Stimulated activated CD8-positive, alpha-beta memory T cell treated with anti-CD3 and anti-CD28 coated beads, Interleukin-4, amount 100 ng/mL, for 1 hour (primary cell): Measurements from ENCODE around the gene SMAP2.

ENCODE experiments used
- DNase-seq, 2 donors: peaks; one replicate each; pipeline ENCODE4 v3.0.0-alpha.2; 2020; ENCODE audit warnings: low read depth in 2 of 2, low spot score in 1 of 2

Gene SMAP2

DNA sequence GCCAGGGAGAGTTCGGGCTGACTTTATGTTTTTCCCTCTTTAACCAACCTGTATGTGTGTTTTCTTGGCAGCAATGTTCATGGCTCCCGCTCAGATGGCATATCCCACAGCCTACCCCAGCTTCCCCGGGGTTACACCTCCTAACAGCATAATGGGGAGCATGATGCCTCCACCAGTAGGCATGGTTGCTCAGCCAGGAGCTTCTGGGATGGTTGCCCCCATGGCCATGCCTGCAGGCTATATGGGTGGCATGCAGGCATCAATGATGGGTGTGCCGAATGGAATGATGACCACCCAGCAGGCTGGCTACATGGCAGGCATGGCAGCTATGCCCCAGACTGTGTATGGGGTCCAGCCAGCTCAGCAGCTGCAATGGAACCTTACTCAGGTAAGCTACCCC lies 43.2 kb downstream of the SMAP2 start:
- no peak for DNase-seq

DNA sequence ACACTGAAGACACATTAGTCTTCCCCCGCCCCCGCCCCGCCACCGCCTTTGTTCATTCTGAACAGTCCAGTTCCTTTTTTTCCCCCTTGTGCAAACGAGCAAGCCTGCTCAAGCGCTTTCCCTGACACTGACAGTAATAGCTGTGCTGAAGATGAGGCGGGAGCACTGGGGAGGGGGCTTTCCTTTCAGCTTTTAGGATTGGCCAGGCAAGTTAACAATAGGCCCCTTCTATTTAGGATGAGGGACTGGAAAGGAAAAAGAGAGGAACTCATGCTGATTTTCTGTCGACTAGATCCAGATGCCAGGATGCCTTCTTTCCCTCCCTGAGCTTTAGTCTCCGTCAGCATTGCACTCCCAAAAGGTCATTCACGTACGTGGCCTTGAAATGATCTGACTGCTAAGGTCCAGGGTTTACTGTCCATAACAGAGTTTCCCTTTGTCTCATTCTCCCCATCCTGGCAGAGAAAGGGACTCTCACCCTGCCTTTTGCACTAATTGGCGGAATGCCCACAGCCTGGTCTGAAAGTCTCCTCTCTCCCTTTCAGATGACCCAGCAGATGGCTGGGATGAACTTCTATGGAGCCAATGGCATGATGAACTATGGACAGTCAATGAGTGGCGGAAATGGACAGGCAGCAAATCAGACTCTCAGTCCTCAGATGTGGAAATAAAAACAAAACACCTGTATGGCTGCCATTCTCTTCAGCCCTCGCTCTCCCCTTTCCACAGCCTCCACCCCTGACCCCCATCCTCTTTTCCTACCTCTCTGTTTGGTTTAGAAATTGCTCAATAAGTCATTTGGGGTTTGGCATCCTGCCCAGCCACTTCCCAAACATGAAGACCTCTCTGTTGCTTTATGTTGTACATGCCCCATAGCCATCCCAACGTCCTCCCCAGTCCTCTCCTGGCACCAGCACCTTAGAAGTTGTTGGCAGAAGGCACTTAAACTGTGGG lies 48.2 kb downstream of the SMAP2 start:
- no peak for DNase-seq

DNA sequence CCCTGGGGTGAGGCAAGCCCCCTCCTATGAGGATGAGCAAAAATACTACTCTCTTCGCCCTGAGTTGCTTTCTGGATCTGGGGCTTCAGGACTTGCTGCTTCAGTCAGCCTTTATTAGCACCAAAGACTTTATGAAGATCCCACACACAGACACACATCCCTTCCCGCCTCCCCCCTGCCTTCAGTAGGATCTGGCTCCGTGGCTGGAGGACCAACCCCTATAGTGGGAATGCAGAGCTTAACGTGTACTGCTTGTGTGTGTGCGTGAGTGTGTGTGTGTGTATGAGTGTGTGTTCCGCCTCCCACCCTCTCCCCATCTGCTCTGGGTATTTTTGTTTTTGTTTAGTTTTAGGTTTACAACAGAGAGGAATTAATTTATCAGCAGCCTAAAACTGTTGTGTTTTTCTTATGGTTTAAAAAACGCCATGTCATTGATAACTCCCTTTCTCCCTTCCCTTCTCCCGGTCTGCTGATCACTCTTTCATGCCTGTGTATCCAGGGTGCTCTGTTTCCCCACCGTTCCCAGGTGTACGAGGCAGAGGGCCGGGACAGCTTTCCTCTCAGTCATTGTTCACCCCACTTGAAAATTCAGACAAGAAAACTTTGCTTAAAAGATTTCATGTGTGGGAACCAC lies 49.2 kb downstream of the SMAP2 start:
- no peak for DNase-seq

DNA sequence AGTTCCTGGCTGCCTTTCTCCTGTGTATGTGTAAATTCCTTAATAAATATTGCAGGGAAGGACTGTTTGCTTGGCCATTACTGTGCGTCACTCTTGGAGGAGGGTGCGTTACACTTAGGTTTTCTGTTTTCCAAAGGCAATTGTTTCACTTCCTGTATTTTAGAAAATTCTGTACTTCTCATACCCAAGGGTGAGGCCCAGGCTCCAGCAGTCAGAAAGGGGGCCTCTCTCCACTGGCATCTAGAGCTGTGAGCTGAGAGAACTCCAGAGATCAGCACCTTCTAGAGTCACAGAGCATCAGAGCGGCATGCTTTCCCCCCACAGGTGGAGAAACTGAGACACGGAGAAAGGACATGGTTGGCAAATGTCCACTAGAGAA lies 49.7 kb downstream of the SMAP2 start:
- DNase-seq, result no peak

DNA sequence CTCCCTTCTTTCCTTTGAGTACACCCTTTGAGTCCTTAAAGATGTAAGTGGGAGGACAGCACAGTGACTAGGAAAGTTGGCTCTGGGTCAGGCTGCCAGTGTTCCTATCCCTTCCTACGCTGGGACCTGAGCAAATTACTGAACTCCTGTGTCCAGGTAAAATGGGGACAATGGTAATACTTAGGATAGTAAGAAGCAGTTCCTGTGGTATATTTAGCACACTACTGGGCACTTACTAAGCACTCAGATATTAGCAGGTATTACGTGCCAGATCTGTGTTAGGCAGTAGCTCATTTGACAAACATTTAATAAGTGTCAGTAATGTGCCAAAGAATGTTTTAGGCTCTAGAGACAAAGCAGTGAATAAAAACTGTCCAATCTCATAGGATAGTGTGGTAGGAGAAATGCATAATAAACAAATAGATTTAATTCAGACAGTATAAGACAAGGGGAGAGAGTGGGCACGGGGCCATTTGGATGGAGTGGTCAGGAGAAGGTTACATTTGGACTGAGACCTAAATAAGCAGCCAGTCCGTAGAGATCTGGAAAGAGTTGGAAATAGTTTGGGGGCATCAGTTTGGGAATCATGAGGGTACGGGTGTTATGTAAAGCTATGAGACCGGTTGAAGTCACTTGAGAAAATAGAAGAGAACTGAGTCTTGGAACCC lies 50.6 kb downstream of the SMAP2 start:
- no peak for DNase-seq

DNA sequence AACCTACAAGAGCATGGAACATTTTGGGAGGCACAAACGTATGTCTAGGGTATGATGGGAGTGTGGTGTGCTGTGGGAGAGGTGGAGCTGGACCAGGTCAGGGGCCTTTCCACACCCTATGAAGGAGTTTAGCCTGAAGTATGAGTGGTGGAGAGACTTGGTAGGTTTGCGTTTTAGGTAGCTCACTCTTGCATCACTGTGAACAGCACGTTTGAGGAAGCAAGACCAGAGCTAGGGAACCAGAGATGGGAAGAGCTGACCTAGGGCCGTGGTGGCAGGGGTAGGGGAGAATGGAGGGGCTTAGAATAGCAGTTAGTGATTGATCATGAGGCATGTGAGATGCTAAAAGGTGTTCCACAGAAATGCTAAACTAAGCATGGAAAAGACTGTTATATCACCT lies 51.7 kb downstream of the SMAP2 start:
- DNase-seq, result no peak

DNA sequence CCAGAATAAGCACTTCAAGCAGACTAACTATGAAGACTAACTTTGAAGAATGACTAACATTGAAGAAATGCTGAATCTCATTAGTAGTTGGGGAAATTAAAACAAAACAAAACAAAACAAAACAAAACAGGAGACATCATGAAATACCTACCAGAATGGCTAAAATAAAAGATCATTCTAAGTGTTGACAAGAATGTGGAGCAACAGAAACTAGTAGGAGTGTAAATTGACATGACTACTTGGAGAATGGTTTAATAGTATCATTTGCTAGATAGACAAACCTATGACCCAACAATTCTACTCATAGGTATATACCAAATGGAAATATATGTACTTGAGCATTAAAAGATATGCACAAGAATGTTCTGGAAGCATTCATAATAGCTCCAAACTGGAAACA lies 57.9 kb downstream of the SMAP2 start:
- no peak for DNase-seq

DNA sequence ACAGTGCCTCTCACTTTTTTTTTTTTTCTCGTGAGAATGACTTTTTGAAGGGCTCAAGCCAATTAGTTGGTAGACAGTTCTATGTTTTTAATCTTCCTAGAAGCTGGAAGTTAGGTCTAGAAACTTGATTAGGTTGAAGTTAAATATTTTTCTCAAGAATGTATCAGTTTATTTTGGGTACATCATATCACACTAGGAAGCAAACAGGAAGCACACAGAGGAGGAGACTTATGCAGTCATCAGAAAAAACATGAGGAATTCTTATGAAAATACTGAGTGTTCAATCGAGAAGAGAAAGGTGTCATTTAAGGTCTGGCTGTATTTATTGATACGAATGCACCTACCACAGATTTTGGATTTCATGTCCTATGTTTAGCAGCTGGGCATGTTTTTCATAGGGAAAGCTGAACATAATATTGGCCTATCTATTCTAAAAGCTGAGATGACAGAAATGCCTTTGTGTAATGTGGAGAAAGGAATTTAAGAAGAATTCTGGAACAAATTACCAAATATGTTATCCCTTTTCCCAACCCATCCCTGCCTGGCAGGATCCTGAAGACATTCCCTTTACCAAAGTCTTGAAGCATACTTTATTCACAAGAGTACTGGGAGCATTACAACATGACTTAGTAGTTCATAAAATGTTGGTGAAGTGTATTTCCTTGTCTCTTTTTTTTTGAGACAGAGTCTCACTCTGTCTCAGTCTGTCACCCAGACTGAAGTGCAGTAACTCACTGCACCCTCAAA lies 59.3 kb downstream of the SMAP2 start:
- DNase-seq, result no peak

DNA sequence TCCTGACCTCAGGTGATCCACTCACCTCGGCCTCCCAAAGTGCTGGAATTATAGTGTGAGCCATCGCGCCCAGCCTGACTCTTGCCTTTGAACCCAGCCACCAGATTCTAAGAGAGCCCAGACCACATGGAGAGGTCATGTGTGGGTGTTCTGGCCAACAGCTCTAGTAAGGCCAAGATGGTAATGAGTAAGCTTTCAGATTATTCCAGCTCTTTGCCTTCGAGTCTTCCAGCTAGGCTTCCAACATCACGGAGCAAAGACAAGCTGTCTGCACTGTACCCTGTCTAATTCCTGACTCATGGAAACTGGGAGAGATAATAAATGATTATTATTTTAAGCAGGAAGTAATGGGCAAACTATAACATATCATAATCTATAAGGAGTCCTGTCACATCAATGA lies 61.9 kb downstream of the SMAP2 start:
- DNase-seq, result no peak

DNA sequence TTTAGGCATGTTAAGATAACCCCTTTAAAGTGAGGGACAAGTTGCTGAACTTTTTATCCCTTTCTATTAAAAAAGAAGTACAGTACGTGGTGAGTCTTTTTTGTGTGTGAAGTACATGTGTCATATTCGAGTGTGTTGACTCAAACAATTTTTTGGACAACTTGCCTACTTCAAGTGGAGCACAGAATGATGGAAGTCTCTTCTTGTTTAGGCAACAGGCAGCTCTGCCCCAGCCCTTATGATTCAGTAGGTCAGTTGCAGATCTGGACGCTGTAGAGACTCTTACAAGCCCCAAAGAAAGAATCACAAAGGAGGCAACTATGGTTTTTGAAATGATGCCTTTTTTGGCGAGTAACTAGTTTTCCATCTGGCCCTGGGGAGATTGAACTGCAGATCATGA lies 62.3 kb downstream of the SMAP2 start:
- no peak for DNase-seq

DNA sequence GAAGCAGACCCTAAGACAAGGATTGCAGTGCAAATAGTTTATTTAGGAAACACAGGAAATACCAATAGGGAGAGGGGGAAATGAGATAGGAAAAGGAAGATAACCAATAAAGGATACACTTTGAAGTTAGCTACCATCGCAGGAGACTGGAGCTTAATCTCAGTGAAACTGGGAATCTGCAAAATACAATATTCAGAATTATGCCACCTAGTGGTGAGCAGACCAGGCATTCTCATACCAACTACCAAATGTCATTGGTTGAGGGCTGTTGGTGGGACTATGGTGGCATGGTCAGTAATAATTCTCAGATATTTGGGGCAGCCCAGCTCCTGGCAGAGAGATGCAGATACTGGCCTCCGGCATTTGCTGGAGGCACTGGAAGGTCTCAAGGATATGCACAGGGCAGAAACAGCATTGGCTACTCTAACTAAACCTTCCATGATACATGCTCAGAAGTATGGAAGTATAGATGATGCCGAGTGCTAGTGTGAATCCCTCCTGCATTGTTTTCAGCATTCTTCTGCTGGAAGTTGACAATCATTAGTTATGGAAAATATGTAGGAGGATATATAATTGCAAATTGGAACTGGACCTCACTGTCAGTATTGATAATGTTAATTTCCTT lies 65.0 kb downstream of the SMAP2 start:
- no peak for DNase-seq

DNA sequence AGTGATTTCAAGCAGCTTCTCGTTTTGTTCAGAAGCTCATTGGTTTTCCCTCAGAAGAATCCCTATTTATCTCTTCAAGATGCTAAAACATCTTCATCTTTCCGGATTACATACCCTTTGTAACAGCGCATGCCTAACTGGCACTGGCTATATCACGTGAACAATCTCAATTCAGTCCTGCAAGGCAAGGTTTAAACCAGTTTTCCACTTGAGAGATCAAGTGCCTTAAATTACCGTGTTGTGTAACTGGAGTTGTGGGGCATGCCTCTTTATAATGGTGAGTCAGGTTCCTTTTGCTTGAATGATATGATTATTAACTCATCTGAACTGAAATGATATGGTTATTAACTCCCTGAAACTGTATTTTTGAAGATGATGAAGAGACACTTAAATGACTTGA lies 65.7 kb downstream of the SMAP2 start:
- DNase-seq, result no peak

DNA sequence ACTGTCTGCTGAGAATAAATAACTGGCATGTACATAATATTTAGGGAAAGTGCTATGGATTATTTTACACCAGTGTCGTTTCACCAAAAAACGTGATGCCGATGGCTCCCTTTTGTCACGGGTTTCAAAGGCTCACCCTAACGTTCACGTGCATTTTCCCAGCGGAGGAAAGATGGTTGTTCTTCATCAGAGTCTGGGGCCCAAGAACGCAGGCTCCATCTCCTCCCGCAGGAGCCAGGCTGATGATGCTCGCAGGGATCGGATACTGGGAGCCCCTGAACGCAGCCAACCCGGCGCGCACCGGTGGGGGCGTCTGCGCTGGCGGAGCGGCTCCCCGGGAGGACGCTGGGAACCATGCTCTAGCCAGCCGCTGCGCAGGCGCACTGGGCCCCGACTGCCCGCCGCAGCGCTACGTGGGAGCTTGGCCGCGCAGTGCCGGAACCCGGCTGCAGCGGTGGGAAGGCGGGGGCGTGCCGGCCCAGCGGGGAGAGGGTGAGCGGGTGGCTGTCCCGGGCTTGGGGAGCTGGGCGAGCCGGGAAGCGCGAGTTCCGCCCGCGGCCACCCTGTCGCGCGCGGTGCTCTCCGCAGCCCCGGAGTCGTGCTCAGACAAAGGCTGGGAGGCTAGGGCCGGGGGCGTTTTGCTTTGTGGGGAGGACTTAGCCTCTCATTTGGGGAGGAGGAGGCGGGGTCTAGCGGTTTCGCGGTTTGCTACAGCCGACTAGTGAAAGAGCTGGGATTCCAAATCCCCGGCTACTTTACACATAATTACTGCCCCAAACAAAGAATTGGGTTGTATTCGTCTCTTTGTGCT lies 76.4 kb downstream of the SMAP2 start, which contains the start of gene ZFP69B:
Gene ZFP69B, plus strand, starts transcription at position 793 of the 811 bp plus-strand sequence. CDS start 486 bp downstream, outside the sequence.
- peak; percentile 72 to 82 for DNase-seq

DNA sequence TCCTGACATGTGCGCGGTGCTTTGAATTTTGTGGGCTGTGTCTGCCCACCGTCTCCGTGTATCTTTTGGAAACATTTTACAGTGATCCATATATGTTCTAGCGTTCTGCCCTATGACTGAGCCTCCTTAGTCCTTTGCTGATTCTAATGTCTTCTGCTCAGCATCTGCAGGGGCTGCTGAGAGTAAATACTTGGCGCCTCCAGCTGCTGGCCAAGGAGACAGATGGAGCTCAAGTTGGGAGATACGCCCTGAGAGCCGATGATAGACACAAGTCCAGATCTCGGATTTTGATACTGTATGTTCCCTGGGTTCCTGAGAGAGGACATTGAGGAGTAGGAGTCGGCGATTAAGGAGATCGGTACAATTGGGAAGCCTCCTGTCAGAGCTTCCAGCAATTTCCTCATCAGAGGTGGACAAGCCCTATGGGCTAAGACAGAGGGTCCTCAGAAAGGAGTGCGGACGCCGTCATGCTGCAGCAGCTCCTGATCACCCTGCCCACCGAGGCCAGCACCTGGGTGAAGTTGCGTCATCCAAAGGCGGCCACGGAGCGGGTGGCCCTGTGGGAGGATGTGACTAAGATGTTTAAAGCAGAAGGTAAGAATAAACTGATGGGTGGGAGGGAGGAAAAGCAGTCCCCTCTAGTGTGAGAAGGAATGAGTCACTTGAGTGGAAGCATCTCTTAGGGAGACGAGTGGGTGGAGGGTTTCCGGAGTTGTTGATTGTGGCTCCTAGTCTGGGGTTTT lies 77.1 kb downstream of the SMAP2 start:
- peak; percentile 60 to 71 for DNase-seq

DNA sequence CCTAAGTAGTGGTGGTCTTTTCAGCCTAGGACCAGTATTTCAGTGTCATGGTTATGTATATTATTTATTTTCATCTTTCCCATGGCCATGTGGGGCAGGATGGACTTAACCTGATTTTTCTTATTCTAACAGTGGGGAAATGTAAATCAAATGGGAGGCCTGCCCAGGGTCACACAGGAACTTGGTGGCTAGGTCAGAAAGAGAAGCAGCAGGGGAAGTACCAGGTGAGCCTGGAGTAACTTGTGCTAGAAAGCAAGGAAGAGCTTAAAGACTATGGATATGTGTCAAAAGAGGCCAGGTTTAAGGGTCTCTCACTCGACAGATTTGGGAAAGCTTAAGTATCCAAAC lies 77.7 kb downstream of the SMAP2 start:
- DNase-seq, result no peak

DNA sequence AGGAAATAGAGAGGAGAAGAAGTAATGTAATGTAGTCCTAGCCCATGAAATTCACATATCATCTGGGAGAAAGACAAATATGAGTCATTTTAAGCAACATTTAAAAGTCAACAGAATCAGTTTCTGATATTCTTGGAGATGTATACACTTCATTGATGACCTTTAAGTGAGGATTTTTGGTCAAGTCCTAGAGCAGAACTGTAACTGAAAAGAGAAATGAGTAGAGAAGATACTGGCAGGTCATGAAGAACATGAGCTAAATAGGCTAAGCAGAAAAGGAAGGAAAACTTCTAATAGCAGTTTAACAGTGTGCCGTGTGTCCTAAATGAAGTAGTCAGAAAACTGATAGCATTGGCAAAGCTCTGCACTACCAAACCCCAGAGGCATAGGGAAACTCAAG lies 81.3 kb downstream of the SMAP2 start:
- DNase-seq, result no peak

DNA sequence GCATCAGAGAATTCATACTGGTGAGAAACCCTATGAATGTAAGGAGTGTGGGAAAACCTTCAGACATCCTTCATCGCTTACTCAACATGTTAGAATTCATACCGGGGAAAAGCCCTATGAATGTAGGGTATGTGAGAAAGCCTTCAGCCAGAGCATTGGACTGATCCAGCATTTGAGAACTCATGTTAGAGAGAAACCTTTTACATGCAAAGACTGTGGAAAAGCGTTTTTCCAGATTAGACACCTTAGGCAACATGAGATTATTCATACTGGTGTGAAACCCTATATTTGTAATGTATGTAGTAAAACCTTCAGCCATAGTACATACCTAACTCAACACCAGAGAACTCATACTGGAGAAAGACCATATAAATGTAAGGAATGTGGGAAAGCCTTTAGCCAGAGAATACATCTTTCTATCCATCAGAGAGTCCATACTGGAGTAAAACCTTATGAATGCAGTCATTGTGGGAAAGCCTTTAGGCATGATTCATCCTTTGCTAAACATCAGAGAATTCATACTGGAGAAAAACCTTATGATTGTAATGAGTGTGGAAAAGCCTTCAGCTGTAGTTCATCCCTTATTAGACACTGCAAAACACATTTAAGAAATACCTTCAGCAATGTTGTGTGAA lies 89.5 kb downstream of the SMAP2 start:
- DNase-seq, result no peak

DNA sequence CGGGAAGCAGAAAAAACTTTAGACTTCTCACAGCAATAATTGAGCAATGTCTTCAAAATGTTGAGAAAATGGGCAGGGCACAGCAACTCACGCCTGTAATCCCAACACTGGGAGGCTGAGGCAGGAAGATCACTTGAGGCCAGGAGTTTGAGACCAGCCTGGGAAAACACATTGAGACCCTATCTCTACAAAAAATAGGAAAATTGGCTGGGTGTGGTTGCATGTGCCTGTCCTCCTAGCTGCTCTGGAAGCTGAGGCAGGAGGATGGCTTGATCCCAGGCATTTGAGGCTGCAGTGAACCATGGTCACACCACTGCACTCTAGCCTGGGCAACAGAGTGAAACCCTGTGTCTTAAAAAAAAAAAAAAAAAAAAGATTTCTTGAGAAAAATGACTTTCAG lies 95.8 kb downstream of the SMAP2 start:
- DNase-seq, result no peak
